IPS-18c (cell line): ENCODE measurements around the gene GNA12.
A peak's percentile ranks its signal among the peaks of the same experiment; 100 is the strongest.

Experiments
- H3K4me3 ChIP-seq: 2 replicates; pipeline ENCODE4 v1.7.0; 2013; ENCODE audit warnings: low read depth, mild to moderate bottlenecking, low read length, moderate library complexity; ENCODE audit not compliant: insufficient read depth
- H3K9me3 ChIP-seq: one replicate; pipeline ENCODE4 v1.6.1; 2013; ENCODE audit warnings: mild to moderate bottlenecking, low read length, moderate library complexity; ENCODE audit not compliant: control insufficient read depth, insufficient read depth

Gene GNA12

GRCh38 chr7:2813350-2814185 is 30.5 kb downstream of the GNA12 start:
- no peak overlapping the region for H3K4me3 ChIP-seq
- no peaks in the 10 kb centered on the region for H3K9me3 ChIP-seq

GRCh38 chr7:2812831-2813230 is 31.3 kb downstream of the GNA12 start:
- Histone ChIP-seq H3K9me3 (no peaks in the 10 kb centered on the region), H3K4me3 (no peak overlapping the region)

GRCh38 chr7:2812114-2812487 is 32.0 kb downstream of the GNA12 start:
- no peak overlapping the region for H3K4me3 ChIP-seq
- no peaks in the 10 kb centered on the region for H3K9me3 ChIP-seq

GRCh38 chr7:2811476-2812113 is 32.5 kb downstream of the GNA12 start:
- Histone ChIP-seq H3K9me3 (no peaks in the 10 kb centered on the region), H3K4me3 (no peak overlapping the region)

- no peak overlapping the region for H3K4me3 ChIP-seq
- H3K9me3 ChIP-seq = no peaks in the 10 kb centered on the region
These were observed 33.3 kb downstream of the GNA12 start for GRCh38 chr7:2810682-2811415.

GRCh38 chr7:2809903-2810625 is 34.0 kb downstream of the GNA12 start:
- Histone ChIP-seq H3K9me3 (no peaks in the 10 kb centered on the region), H3K4me3 (no peak overlapping the region)

GRCh38 chr7:2808891-2809665 is 35.0 kb downstream of the GNA12 start:
- H3K4me3 ChIP-seq = no peak overlapping the region
- no peaks in the 10 kb centered on the region for H3K9me3 ChIP-seq

GRCh38 chr7:2807845-2808772 is 36.0 kb downstream of the GNA12 start:
- Histone ChIP-seq H3K4me3 (peak overlapping the region; percentile 10; the same call in 1 of the 2 replicates), H3K9me3 (no peaks in the 10 kb centered on the region)

- Histone ChIP-seq H3K4me3 (no peak overlapping the region), H3K9me3 (no peaks in the 10 kb centered on the region)
These were observed 36.7 kb downstream of the GNA12 start for GRCh38 chr7:2807460-2807844.

- Histone ChIP-seq H3K4me3 (no peak overlapping the region), H3K9me3 (no peaks in the 10 kb centered on the region)
These were observed 37.5 kb downstream of the GNA12 start for GRCh38 chr7:2806571-2806970.

GRCh38 chr7:2805213-2805944 is 38.7 kb downstream of the GNA12 start:
- H3K9me3 ChIP-seq = no peaks in the 10 kb centered on the region
- no peak overlapping the region; the same call in 1 of the 2 replicates for H3K4me3 ChIP-seq

GRCh38 chr7:2804227-2804763 is 39.8 kb downstream of the GNA12 start:
- Histone ChIP-seq H3K4me3 (no peak overlapping the region), H3K9me3 (no peaks in the 10 kb centered on the region)

GRCh38 chr7:2803755-2804154 is 40.4 kb downstream of the GNA12 start:
- Histone ChIP-seq H3K9me3 (no peaks in the 10 kb centered on the region), H3K4me3 (no peak overlapping the region)

GRCh38 chr7:2803342-2803692 is 40.8 kb downstream of the GNA12 start:
- Histone ChIP-seq H3K9me3 (no peaks in the 10 kb centered on the region), H3K4me3 (no peak overlapping the region)
